Gastrocnemius medialis (tissue), 4 donors: ENCODE measurements around the gene AKR1C2. TPM values are rescaled to one million over a fixed set of nuclear protein-coding genes. Genes with fewer than 3 reads are reported as not detected.

ENCODE experiments used
- ATAC-seq, 2 donors: fragments of 150-250 bp; one replicate each; pipeline ENCODE4 v1.9.1; 2016
- DNase-seq, 2 donors: peaks; one replicate each; pipeline ENCODE4 v3.0.0-alpha.2; 2019
- H3K27ac ChIP-seq, 4 donors: fragments of 200-600 bp; sonication (generic); 1 replicate in 1 of 4; 2 replicates in 3 of 4; pipeline ENCODE4 v1.5.1; 2016 to 2018; ENCODE audit warnings: mild to moderate bottlenecking in 2 of 4, moderate library complexity in 1 of 4
- H3K27me3 ChIP-seq, 3 donors: fragments of 200-600 bp; sonication (generic) in 2 of 3; 1 replicate in 1 of 3; 2 replicates in 2 of 3; pipeline versions ENCODE4 v1.5.1 to v1.6.0; 2016 to 2019; ENCODE audit warnings: mild to moderate bottlenecking in 1 of 3, moderate library complexity in 1 of 3
- H3K36me3 ChIP-seq, 2 donors: fragments of 200-600 bp; sonication (generic) in 1 of 2; one replicate each; pipeline ENCODE4 v1.5.1; 2017 to 2018
- H3K4me1 ChIP-seq, 2 donors: fragments of 200-600 bp; sonication (generic) in 1 of 2; one replicate each; pipeline ENCODE4 v1.5.1; 2016 to 2017; ENCODE audit warnings: mild to moderate bottlenecking in 2 of 2
- H3K4me3 ChIP-seq, 4 donors: fragments of 200-600 bp; sonication (generic) in 3 of 4; 1 replicate in 1 of 4; 2 replicates in 3 of 4; pipeline ENCODE4 v1.5.1; 2016 to 2019; ENCODE audit warnings: mild to moderate bottlenecking in 2 of 4
- H3K9me3 ChIP-seq, 3 donors: fragments of 200-600 bp; sonication (generic) in 2 of 3; 1 replicate in 1 of 3; 2 replicates in 2 of 3; pipeline ENCODE4 v1.5.1; 2016 to 2019
- POLR2A ChIP-seq, 2 donors: fragments of 450-650 bp; IDR thresholded peaks; one replicate each; pipeline ENCODE4 v1.6.1; 2017; ENCODE audit warnings: antibody characterized with exemption in 2 of 2, mild to moderate bottlenecking in 2 of 2, moderate library complexity in 2 of 2
- in situ Hi-C, 4 donors: fragments of 200-750 bp; cut with MboI; loops; one replicate each; pipeline versions ENCODE4 v1.15.0 to v1.8.0; 2017; ENCODE audit warnings: low sequenced_read_pairs in 4 of 4
- intact Hi-C: fragments of 100-400 bp; cut with DNase I; formaldehyde crosslinking; loops from one replicate; pipeline ENCODE4 v1.15.1; 2023; ENCODE audit warnings: low total_unique reads
- total RNA-seq, 4 donors: library from RNA; depleted of rRNA; stranded (reverse); fragments of >200 nt; gene quantifications; one replicate each; pipeline versions ENCODE4 v1.1.0 to v1.2.3, GENCODE V29; 2016
- TF ChIP-seq, protein P1 (sequence below), 5 experiments: fragments of 450-650 bp in 3 of 5; fragments of 200-600 bp in 2 of 5; sonication (generic) in 2 of 5; IDR thresholded peaks in 4 of 5; conservative IDR thresholded peaks in 1 of 5; 1 replicate in 4 of 5; 2 replicates in 1 of 5; pipeline ENCODE4 v1.5.1; 2016 to 2019; ENCODE audit warnings: antibody characterized with exemption in 5 of 5, mild to moderate bottlenecking in 3 of 5, moderate library complexity in 3 of 5

AKR1C2 gene
- total RNA-seq, 4 donors from 2014 or later = 325 to 380 (median 345) TPM

DNA sequence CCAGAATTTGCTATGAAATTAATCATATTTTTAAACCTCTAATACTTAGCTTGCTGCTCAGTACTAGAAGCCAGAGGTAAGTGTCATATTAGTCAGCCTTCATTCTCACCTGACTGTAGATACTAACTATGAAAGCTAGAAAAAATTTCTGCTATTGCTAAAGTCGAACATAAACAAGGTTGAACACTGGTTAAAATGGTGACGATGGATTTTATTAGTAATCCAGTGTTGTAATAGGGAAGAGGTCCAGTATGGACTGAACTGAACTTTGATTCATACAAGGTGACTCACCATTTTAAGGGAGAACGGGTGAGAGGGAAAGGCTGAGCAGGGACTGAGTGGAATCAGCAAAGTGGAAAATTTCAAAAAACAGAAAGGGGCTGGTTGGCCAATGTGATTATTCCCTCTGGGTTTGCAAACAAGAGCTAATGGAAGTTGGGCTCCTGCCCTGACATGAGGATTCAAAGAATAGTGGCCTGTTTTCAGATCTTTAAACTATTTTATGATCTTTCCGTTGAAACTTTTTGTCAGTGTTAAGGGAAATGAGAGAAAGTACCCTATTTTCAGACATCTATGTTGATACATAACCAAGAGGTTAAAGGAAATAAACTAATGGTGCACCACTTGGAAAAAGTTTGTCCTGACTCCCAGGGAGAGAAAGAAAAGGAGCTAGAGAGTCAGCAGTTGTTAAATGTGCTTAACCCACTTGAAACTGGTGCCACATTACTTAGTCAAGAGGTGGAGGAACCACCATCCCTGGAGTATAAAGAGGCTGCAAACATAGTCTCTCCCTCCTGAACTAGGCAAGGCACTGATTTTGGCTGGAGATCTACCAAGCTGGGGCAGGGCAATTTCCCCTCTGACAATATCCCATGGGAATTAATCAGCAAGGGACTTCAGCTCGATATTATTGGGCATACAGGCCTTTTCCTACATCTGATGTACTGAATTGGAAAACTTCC lies 55.7 kb downstream of the AKR1C2 start:
- in situ Hi-C loops = no loop called here
- H3K27me3 ChIP-seq = no peaks in the 10 kb centered on the region
- H3K9me3 ChIP-seq = no peaks in the 10 kb centered on the region
- intact Hi-C loops = no loop called here
- ATAC-seq = peak; percentile 89 to 92
- TF ChIP-seq POLR2A (IDR thresholded peaks at IDR 0.05) = no peak
- TF ChIP-seq, protein P1, sequence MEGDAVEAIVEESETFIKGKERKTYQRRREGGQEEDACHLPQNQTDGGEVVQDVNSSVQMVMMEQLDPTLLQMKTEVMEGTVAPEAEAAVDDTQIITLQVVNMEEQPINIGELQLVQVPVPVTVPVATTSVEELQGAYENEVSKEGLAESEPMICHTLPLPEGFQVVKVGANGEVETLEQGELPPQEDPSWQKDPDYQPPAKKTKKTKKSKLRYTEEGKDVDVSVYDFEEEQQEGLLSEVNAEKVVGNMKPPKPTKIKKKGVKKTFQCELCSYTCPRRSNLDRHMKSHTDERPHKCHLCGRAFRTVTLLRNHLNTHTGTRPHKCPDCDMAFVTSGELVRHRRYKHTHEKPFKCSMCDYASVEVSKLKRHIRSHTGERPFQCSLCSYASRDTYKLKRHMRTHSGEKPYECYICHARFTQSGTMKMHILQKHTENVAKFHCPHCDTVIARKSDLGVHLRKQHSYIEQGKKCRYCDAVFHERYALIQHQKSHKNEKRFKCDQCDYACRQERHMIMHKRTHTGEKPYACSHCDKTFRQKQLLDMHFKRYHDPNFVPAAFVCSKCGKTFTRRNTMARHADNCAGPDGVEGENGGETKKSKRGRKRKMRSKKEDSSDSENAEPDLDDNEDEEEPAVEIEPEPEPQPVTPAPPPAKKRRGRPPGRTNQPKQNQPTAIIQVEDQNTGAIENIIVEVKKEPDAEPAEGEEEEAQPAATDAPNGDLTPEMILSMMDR (IDR thresholded peaks at IDR 0.05 in 4 of 5, conservative IDR thresholded peaks at IDR 0.05 in 1 of 5) = no peak
- no peaks in the 10 kb centered on the region for H3K36me3 ChIP-seq
- no peak overlapping the region for H3K4me3 ChIP-seq
- peak overlapping the region; percentile 56 to 72 (median 62) for H3K27ac ChIP-seq
- peak; percentile 44 to 59 for DNase-seq
- peaks cover 25 to 32% of the 10 kb centered on the region in 2 donors for H3K4me1 ChIP-seq

- no peak overlapping the region for H3K4me3 ChIP-seq
- no peak for ATAC-seq
- no peak for TF ChIP-seq POLR2A (IDR thresholded peaks at IDR 0.05)
- TF ChIP-seq, protein P1 (IDR thresholded peaks at IDR 0.05 in 4 of 5, conservative IDR thresholded peaks at IDR 0.05 in 1 of 5) = no peak
- peak overlapping the region; percentile 6 to 72 (median 62) for H3K27ac ChIP-seq
- intact Hi-C loops = no loop called here
- peaks cover 33 to 39% of the 10 kb centered on the region in 2 donors for H3K4me1 ChIP-seq
- H3K9me3 ChIP-seq = no peaks in the 10 kb centered on the region
- H3K27me3 ChIP-seq = no peaks in the 10 kb centered on the region
- in situ Hi-C loops = no loop called here
- no peaks in the 10 kb centered on the region for H3K36me3 ChIP-seq
- no peak for DNase-seq
Observed at GRCh38 chr10:4947039-4947634, 56.5 kb downstream of the AKR1C2 start.

DNA sequence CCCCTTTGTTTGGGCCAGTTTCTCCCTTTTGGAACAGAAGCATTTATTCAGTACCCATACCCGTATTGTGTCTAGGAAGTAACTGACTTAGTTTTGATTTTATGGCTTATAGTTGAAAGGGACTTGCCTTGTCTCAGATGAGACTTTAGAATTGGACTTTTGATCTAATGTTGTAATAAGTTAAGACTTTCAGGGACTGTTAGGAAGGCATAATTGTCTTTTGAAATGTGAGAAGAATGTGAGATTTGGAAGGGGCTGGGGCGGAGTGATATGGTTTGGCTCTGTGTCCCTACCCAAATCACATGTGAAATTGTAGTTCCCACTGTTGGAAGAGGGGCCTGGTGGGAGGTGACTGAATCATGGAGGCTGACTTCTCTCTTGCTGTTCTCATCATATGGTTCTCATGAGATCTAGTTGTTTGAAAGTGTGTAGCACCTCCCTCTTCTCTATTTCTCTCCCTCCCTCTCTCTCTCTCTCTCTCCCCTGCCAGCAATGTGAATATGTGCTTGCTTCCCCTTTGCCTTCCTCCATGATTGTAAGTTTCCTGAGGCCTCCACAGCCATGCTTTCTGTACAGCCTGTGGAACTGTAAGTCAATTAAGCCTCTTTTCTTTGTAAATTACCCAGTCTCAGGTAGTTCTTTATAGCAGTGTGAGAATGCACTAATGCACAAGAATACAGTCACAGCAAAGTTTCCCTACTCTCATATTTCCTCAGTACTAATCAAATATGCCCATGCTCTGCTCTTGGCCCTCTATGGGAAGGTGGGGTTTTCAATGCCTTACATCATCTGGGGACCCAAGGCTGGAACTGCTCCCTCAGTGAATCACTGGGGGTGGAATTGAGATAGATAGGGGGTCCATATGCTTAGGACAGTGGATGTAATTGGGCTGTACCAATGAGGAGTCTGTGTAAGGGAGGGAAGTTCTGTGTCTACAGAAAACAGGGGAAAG lies 57.6 kb downstream of the AKR1C2 start:
- H3K27me3 ChIP-seq = no peaks in the 10 kb centered on the region
- TF ChIP-seq, protein P1 (IDR thresholded peaks at IDR 0.05 in 4 of 5, conservative IDR thresholded peaks at IDR 0.05 in 1 of 5) = no peak
- no peak for TF ChIP-seq POLR2A (IDR thresholded peaks at IDR 0.05)
- H3K27ac ChIP-seq = peak overlapping the region in 2 of 4 donors; percentile 27 to 66
- H3K4me3 ChIP-seq = no peak overlapping the region
- H3K4me1 ChIP-seq = peaks cover 40 to 50% of the 10 kb centered on the region in 2 donors
- DNase-seq = no peak
- no peaks in the 10 kb centered on the region for H3K36me3 ChIP-seq
- intact Hi-C loops = no loop called here
- no peak for ATAC-seq
- in situ Hi-C loops = no loop called here
- no peaks in the 10 kb centered on the region for H3K9me3 ChIP-seq

DNA sequence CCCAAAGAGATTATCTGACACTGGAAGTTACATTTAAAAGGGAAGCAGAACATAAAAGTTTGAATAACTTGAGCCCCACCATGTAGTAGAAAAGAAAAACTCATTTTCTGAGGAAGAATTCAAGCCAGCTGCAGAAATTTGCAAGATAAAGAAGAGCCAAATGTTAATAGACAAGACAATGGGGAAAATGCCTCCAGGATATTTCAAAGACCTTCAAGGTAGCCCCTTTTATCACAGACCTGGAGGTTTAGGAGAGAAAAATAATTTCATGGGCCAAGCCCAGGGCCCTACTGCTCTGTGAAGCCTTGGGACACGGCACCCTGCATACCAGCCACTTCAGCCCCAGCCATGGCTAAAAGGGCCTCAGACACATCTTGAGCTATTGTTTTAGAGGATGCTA lies 58.8 kb downstream of the AKR1C2 start:
- DNase-seq (no peak), ATAC-seq (no peak)
- Histone ChIP-seq H3K4me3 (no peak overlapping the region), H3K9me3 (no peaks in the 10 kb centered on the region), H3K27ac (no peak overlapping the region), H3K4me1 (peaks cover 40 to 50% of the 10 kb centered on the region in 2 donors), H3K27me3 (no peaks in the 10 kb centered on the region), H3K36me3 (no peaks in the 10 kb centered on the region)
- in situ Hi-C loops = no loop called here
- intact Hi-C loops = no loop called here
- TF ChIP-seq, protein P1 (IDR thresholded peaks at IDR 0.05 in 4 of 5, conservative IDR thresholded peaks at IDR 0.05 in 1 of 5) = no peak
- no peak for TF ChIP-seq POLR2A (IDR thresholded peaks at IDR 0.05)
